Activated CD4-positive, alpha-beta T cell treated with anti-CD3 and anti-CD28 coated beads, Interleukin-2, amount 50 U/mL, for 1 hour (primary cell): ENCODE measurements around the gene PSMD14.
"Not testable (repeated sequence)": the region's sequence is repeated elsewhere in the genome, so short reads cannot be mapped to it uniquely, and the experiment has no call there.

ENCODE experiments used
- DNase-seq: peaks from one replicate; pipeline ENCODE4 v3.0.0-alpha.2; 2020

PSMD14 gene

DNA sequence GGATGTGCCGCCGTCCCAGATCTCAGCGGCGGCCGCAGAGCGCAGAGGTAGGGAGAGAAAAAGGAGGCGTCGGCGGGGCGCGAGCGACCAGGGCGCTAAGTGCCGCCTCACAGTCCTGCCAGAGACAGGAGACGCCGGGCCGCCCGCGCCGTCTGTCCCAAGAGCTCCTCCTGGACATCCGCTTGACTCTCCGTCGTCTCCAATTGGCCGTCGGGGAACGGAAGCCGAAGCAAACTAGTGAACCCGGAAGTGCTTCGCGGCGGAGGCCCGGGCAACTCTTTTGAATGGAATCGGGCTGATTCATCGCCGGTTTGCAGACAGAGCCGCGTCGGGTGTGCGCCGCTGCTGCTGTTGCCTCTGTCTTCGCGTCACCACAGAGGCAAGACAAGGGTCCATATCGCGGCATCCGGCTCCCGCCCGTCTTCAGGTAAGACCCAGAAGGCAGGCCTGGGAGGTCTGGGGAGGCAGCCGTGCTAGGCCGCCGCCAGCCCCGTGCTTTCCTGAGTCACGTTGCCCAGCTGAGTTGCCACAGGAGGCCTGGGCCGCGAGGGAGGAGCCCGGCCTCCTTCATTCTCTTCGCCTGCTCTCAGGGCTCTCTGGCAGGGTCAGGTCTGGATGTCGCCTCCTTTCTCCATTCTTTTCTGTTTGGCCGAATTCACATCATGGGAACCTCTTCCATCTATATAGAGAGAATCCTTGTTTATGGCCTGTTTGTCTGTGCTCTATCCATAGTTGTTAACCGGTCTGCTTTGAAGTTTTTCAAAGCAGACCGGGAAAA, at the start of gene PSMD14:
TSS of gene PSMD14 (plus strand) at position 248 of the 778 bp plus-strand sequence. CDS start 10,401 bp downstream, outside the sequence.
- DNase-seq: peak; percentile 82

DNA sequence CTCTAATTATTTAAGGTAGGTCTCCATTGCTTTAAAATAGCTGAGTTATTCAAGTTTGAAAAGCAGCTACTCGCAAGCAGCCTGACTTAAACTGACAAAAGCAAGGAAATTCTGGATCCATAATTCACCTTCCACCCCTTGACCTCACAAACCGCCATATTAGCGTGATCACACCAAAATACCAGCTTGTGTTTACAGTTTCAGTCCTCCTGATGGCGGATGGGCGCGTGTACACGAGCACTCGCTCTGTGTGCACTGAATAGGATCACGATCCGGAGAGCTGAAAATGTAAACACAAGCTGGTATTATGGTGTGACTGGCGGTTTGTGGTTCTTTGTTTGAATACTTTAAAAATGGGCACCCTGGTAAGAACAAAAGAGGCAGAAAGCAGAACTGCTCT, 42.4 kb upstream of the PSMD14 start:
- no peak for DNase-seq

DNA sequence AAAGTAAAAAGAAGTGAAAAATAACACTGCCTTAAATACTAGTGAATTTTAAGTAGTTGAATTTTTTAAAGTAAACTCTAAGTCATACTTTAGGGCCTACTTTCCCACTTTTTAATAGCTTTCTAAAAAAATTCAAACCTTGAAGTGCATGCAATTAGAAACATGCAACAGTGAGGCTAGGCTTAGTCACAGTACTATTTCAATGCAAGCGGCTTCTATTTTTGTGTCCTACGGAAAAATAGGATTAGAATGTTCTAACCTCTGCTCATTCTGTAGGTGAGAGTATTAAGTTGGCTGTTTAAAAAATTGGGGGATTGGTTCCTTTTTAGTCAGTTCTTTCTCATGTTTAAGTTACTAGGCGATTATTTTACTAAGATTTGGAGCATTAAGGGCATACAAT, 39.1 kb upstream of the PSMD14 start:
- DNase-seq: no peak

DNA sequence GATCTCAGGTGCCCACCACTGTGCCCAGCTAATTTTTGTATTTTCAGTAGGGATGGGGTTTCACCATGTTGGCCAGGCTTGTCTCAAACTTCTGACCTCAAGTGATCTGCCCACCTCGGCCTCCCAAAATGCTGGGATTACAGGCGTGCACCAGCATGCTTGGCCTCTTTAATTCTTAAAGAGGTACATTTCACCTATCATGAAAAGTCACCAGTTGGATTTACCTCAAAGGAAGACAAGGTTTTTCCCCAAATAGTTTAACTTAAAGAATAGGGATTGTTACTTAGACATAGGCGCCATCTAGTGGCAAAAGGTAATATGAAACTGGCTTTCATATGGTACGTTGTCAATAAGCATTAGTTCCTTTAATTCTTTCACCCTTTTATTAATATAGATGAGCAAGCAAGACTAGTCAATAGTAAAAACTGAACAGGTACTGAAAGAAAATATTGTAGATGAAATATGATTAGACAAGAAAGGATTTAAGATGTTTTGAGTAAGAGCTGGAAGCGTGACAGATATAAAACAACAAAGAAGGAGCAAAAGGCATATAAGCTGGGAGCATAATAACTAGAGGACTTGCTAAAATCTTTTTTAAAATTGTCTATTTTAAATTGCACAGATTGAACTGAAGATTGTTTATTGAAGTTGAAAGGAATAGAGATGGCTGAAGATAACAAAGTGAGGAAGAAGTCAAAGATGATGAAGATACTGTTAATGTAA, 35.0 kb upstream of the PSMD14 start:
- no peak for DNase-seq

DNA sequence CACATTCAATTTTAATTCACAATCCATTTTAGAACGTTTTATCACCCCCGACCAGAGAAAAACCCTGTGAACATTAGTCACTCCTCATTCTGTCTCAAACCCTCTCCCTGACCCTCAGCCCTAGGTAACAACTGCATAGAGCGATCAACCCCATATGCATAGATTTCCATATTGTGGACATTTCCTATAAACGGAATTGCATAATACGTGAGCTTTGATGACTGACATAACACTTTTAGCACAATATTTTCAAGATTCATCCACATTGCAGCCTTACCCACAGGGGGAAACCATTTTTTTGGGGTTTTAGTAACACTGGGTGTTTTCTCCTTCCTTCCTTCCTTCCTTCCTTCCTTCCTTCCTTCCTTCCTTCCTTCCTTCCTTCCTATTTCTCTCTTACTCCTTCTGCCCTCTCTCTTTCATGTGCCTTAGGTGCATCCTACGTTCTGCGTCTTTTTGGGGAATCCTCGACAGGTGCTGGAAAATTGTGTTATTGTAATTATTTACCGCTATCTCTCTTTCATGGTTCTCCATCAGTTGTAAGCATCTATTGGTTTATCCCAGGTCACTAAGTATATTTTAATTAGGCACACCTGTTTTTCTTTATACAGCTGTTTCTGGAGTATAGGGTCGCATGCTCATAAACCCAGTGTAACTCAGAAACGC, 29.5 kb upstream of the PSMD14 start:
- not testable (repeated sequence) for DNase-seq

DNA sequence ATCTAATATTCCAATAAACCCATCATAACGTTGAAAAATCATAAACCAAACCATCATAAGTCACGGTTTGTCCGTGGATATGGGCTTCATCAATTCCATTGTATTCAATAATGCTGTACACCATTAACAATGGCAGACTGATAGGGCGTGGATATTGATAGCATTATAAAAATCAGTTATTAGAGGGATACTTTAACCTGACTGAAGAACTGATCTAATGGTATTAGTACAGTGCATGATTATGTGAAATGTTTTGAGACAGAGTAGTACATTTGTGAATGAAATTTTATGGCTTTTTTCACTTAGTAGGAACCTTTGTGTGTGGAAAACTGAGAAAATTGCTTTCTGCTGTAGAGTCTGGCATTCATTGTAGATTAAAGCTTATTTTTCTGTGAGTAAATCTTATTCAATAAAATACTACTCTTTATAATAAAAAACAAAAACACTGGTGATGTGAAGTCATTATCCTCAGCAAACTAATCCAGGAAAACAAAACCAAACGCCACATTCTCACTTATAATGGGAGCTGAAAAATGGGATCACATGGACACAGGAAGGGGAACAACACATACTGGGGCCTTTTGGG, 28.9 kb upstream of the PSMD14 start:
- DNase-seq: not testable (repeated sequence)

DNA sequence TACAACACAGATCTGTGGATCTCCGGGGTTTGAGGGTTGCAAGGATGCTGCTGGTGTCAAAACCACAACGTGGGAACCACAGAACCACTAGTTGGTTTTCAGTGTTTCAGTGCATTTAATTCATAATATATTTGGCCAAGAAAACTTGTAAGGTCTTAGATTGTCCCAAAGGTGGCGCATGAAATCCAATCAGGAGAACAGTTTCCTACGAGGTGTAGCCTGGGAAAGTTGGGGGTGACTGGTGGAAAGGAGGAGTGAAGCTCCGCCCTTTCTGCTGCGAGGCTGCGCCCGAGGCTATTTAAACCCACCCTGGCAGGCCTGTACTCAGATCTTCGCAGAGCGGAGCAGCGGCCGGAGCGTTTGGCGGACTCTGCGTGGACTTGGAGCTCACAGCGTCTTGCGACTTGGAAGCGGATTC, 27.3 kb upstream of the PSMD14 start:
- peak; percentile 22 for DNase-seq

DNA sequence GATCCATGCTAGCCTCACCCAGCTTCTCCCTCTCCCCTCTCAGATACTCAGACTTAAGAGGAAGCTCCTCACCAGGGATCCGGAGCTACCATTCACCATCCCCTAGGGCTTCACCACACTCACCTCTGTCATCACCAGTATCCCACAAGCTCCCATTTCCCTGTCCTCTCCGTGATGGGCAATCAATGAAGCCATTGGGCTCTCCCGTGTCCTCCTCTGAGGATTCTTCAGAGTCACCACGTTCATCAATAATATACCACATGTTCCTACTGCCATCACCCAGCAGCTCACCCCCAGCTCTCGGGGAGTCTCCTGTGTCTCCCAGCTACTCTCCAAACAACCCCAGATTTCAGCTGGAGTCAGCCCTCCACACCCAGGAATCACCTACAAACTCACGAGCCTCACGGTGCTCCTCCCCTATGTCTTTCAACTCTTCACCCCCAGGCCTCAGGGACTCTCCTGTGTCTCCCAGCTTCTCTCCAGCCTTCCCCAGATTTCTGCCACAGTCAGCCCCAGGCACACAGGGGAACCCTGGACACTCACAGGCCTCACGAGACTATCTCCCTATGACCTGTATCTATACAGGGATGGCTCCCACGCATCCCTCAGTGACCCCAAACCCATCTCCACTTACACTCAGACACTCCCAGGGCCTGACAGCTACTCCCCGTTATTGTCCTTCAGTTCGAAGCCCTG, 26.5 kb upstream of the PSMD14 start:
- not testable (repeated sequence) for DNase-seq

DNA sequence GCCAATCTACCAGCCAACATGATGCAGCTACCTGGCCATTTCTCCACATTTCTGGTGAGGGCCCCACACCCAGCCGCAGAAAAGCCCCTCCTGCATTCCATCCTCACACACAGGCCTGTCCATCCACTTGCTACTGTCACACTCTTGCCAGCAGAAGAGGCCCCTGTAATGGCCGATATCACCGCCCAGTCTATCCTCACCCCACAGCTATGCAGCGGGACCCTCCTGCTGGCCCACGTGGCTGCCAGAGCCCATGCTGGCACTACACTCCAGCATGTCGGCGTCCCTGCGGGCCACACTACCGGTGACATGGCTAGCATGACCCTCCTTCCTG, 25.9 kb upstream of the PSMD14 start:
- not testable (repeated sequence) for DNase-seq

DNA sequence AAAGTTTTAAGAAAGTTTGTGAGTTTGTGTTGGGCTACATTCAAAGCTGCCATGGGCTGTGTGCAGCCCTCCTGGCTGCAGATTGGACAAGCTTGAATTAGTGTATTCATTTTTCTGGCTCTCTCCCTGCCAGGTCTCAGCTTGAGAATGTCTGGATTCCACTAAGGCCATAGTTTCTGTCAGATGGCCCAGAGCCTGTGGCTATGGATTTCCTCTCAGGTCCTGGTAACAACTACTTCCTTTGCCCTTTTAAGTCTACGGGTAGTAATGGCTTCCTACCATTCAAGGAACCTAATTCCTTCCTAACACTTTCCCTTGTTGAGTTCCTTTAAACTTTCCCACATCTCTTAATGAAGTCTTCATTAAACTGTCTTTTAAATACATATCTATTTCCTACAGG, 24.3 kb upstream of the PSMD14 start:
- no peak for DNase-seq

DNA sequence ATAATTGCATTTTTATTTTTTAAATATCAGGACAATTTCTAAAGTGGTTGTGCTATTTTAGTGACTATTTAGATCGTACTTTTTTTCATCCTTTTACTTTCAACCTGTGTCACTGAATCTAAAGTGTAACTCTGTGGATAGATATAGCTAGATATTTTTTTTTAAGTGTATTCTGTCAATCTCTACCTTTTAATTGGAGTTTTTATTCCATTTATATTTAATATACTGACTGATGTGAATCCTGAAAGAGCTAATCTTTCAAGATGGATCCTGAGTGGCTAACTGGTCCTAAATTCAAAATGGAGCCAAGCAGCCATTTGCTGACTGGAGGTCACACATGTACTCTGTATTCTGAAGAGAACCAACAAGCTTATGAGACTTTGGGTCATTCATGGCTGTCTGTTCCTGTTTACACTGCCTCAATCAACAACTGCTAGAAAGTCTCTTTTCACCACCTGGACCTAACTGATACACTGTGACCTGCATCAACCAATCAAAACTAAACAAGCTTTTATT, 4.6 kb upstream of the PSMD14 start:
- DNase-seq: no peak

DNA sequence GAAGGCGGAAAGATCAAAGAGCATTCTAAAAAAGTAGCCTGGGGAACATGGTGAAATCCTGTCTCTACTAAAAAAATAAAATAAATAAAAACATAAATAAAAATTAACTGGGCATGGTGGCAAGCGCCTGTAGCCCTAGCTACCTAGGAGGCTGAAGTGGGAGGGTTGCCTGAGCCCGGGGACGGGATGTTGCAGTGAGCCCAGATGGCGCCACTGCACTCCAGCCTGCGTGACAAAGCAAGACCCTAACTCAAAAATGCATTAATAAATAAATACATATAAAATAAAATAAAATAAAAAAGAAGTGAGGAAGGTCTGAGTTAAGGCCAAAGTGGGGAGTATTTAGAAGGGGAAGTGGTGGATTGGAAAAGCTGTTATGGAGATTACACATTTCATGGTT, 1.3 kb upstream of the PSMD14 start:
- no peak for DNase-seq

DNA sequence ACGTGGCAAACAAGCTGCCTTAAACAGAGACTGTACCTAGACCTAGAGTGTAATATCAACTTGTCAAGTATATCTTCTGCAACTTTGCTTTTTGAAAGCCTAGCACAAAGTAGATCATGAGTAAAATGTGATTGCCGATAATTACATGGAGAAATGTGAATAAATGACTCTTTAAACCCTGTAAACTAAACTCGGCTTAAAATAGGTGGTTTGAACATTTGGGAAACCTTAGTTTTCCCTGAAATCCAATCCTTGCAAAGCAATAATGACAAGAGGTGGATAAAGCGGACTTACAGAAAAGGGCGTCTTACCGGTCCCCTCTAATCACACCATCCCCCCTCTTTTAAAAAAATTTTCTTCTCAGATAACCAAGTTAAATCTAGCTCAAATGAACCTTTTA, 549 bp upstream of the PSMD14 start:
- no peak for DNase-seq

DNA sequence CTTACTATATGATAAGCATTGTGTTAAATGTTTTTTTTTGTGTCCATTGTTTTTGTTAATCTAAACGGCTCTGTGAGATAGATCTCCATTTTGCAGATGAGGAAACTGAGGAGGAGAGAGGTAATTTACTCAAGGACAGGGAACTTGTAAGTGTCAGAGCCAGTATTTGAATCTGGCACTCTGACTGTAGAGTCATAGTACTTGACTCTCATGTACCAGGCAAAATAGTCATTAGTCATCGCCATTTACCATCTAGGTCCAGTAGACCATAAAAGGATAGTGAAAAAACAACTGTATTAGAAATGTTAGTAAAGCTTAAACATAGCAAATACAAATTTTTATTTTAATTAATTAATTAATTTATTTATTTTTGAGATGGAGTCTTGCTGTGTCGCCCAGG, 4.8 kb downstream of the PSMD14 start:
- DNase-seq: no peak

DNA sequence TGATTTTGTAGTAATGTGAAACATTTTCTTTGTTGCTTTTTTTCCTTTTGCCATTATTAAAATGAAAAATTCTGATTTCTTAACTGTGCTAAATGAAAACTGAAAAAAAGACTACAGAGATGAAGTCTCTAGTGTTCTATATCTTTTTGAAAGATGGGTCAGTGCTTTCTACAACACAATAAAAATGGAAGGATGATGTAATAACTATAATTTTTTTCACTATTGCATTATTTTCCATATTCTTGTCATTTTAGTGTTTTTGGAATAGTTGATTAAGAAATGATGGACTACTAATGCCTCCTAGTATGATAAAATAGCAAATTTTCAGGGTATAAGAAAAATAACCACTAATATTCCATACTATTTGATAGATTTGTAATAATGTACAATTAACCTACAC, 7.2 kb downstream of the PSMD14 start:
- no peak for DNase-seq

DNA sequence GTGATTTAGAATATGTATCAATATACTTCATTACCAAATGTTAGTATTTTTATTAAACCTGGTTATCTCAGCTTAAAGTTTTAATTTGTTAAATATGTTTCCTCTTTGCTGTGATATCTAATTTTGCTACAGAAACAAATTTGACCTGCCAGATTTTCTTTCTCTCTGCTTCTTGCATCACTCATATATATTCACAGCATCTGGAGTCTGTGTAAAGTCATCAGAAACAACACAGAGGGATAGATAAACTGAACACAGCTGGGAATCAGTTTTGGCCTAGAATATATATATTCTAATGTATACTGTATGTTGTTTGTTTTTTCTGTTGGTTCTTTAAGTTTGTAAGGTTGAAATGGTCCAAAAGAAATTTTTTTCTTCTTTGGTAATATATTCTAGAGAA, 8.5 kb downstream of the PSMD14 start:
- no peak for DNase-seq

DNA sequence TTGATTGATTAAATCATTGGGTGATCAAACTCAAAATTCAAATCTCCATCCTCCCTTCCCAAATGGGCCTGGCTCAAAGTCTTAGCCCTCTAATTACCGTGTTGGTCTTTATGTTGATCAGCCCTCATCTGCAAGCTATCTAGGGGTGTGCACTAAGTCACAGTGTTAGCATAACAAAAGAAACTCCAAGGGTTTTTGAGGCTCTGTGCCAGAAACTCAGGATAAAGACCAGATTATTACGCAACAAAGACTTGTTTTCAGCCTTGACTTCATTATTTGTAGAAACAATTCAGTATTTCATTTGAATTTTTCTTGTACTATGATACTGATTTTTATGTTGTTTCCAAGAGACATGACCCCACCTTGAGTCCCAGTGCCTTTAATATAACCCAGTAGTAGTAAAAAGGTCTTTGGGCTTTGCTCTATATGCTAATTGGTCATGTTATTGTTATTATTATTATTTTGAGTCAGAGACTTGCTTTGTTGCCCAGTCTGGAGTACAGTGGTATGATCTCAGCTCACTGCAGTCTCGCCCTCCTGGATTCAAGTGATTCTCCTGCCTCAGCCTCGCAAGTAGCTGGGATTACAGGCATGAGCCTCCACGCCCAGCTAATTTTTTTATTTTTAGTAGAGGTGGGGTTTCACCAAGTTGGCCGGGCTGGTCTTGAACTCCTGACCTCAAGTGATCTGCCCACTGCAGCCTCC, 13.9 kb downstream of the PSMD14 start:
- no peak for DNase-seq

DNA sequence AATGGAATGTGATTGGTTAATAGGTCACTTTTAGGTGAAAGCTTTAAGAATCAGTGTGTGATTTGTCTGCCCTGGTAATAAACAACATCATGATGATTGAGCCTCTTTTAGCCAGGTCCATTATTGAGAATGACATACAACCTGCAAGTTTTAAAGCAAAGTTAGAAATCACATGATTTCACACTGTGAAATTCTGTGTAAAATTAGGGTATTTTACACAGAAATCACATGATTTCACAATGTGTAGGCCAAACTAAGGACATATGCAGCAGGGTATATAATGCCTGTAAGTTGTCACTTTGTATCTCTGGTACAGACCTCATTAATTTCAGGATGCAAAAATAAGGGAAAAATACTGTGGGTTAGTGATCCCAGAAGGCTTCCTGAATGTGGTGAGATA, 16.7 kb downstream of the PSMD14 start:
- no peak for DNase-seq

DNA sequence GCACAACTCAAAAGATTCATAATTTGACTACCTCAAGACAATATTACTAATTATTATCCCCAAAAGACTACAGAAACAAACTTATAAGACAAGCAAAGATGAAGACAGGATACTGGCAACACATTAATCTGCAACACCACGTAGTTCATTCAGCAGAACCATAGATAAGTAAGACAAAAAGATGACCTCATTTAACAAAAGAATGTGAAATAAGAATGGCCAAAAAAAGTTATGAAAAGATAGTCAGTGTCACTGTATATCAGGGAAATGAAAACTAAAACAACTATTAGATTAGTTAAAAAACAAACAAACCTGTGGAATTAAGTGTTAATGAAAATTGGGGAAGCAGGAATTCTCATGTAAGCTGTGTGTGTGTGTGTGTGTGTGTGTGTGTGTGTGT, 19.4 kb downstream of the PSMD14 start:
- no peak for DNase-seq

DNA sequence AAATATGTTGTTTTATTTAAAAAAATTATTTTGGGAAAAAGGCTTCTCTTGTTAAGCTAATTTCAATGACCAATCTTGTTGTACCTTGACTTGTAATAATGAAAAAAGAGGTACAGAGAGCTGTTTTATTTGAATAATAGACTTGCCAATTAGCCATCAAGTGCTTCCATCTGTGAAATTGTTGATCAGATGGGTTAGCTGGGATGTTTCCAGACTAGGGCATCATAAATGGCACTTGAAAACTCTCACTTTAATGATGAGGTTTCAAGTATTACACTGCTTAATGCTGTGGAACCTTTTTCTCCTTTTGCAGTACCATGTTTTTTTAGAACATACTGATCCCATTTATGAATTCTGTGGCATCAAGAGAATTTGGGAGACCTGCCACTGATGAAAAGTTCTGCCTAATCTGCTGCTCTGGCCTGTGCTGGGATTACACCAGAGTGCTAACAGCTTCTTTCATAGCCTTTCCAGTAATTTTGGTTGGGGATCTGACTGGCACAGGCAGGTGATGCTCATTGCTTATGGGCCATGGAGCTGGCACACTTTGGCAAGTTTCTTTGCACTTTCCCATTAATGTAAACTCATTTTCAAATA, 24.2 kb downstream of the PSMD14 start:
- no peak for DNase-seq

DNA sequence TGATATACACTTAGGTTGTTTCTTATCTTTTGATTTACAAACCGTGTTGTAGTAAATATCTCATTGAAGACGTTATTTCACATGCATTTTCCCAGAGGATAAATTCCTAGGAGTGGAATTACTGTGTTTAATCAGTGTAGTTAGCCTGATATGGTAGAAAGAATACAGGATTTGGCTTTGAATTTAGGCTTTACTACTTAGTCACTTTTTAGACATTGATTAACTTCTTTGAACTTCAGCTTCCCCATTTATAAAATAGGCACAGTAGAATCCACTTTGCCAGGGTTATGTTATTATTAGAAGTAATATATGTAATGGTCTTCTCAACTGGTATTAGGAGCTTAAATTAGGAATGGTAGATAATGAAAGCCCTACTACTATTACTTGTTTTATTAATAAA, 27.4 kb downstream of the PSMD14 start:
- no peak for DNase-seq

DNA sequence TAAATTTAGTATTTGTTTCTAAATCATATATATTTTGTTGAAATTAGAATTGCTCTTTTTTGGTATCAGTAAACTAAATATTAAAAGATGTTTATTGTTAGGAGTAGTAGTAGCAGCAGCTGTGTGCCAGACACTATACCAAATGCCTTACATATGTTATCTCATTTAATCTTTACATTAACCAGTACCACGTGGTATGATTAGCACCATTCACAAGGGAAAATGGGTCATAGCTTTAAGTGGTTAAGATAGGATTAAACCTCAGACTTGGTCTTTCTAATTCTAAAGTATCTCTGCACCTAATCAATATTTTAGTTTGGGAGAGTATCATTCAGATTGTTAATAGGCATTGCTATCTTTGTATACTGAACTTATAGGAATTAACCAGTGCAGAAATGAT, 29.0 kb downstream of the PSMD14 start:
- DNase-seq: no peak
